ENCODE measurements around the gene SNUPN.
A peak's percentile ranks its signal among the peaks of the same experiment; 100 is the strongest.
"Not testable (repeated sequence)": the region's sequence is repeated elsewhere in the genome, so short reads cannot be mapped to it uniquely, and the experiment has no call there.

Gene SNUPN

DNA sequence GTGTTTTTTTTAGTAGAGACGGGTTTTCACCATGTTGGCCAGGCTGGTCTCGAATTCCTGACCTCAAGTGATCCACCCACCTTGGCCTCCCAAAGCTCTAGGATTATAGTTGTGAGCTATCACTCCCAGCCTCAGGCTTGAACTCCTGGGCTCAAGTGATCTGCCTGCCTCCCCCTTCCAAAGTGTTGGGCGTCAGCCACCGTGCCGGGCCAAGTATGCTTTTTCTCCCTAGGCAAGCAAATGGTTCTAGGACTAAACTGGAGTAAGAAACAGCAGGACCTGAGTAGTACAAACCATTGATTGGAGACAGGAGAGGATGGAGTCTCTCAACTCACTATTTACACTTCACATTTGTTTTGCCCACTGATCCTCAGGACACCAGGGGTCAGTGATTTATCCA, 41.8 kb downstream of the SNUPN start:
- no peak for DNase-seq (ENCODE audit: low read depth, low spot score)

DNA sequence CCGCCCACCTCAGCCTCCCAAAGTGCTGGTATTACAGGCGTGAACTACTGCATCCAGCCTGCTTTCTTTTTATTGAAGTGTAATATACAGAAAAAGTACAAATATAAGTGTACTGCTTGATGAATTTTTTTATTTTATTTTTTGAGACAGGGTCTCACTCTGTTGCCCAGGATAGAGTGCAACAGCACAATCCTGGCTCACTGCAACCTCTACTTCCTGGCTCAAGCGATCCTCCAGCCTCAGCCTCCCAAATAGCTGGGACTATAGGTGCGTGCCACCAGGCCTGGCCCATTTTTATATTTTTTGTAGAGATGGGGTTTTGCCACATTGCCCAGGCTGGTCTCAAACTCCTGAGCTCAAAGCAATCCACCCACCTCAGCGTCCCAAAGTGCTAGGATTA, 42.6 kb downstream of the SNUPN start:
- DNase-seq (ENCODE audit: low read depth, low spot score) = not testable (repeated sequence)

DNA sequence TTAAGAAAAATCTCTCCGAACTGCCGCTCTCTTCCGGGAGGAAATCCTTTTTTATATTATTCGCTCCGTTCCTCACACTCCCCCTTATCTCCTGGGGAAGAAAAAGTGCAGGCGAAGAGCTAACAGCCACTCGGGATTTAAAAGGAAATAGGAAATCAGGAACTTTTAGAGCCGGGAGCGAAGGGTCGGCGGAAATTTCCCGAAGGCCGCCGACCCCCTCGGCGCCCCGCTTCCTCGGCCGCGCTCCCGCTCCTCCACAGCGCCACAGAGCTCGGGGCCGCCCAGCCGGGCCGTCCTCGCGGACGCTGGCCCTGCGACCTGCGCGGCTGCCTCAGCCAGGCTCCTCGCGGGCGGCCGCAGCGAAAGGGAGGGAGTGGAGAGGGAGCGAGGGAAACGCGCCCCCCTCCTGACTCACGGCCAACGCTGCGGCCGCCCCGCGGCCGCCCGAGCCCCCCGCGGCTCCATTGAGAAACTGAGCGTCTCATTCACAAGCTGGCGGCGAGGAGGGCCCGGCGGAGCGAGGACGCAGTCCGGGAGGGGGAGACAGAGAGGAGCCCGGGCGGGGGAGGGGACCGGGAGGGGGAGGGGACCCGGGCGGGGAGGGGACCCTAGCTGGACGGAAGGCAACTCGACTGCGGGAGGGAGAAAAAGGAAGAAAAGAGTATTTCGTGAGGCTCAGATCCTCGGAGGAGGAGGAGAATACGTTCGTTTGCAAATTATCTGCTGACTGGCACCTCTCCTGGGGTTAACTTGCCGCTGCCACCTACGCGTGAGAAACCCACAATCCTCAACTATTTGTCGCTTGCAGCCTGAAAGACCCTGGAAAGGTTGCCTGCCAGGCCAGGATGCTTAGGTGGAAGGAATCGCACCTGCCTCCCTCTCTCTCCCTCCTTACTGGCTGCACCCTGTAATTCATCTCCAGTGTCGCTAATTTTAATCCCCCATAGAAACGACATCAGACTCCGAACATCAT, 46.3 kb downstream of the SNUPN start, which contains the start of gene PTPN9:
Gene PTPN9 (minus strand): TSS at position 368 of the 973 bp plus-strand sequence. CDS start 539 bp downstream, outside the sequence.
- peak; percentile 74 for DNase-seq (ENCODE audit: low read depth, low spot score)

DNA sequence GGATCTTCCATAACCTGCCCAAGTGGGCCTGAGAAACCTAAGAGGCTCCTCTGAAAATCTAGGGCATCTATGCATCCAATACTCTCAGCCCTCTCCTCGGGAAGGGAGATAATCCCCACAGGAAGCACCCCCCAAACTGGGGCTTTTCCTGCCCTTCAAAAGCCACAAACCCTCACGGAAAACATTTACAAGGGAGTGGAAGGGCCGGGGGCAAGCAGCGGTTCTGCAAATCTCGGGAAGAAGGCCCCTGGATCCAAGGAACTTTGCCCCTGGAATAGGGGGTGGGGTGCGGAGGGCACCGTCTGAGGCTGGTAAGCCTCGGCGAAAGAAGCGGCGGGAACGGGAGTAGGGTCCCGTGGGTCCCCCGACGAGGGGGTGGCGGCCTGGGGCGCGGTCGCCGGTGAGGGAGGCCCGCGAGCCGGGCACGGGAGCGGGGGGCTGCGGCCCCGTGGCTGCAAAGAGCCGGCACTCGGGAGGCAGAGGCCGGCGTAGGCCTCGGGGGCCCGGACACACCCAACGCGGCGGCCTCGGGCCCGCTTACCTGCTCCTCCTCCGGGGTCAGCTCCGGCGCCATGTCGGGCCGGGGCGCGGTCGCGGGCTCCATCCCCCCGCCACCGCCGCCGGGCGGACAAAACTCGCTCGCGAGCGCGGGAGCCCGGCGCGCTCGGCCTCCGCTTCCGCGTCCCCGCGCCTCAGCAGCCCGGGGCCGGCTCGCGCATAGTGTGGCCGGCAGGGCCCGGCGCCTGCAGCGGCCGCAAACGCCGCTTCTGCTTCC, 47.2 kb downstream of the SNUPN start:
- no peak for DNase-seq (ENCODE audit: low read depth, low spot score)

DNA sequence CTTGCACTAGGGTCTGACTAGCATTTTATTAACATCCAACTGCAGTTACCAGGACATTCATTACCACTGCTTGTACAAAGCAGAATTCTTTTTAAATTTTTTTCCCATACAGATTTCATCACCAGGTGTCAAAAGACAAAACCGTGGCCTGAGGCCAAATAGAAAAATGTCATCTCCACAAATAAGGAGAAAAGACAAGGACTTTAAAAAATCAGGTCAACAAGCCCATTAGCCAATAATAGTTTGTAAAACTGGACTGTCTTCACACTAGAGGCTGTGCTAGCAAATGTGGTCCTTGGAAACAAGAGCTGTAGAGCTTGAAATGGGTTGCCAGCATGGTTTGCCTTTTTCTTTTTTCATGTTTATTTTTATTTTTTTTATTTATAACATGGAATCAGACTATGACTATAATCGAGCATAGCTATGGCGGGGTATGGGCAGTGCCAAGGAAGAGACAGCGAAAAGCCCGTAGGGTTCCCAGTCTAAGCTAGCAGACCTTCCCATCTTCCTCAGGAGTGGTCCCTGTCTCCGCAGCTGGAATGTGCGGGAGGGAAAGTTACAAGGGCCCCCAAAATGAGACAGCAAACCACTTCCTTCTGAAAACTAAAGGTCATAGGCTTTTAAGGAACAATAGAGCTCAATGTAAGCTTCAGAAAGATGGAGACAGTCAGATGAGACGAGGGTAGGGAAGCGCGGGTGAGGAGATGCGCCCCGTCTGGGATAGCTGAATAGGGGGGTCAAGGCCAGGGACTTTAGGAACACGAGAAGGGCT, 47.9 kb downstream of the SNUPN start:
- no peak for DNase-seq (ENCODE audit: low read depth, low spot score)

DNA sequence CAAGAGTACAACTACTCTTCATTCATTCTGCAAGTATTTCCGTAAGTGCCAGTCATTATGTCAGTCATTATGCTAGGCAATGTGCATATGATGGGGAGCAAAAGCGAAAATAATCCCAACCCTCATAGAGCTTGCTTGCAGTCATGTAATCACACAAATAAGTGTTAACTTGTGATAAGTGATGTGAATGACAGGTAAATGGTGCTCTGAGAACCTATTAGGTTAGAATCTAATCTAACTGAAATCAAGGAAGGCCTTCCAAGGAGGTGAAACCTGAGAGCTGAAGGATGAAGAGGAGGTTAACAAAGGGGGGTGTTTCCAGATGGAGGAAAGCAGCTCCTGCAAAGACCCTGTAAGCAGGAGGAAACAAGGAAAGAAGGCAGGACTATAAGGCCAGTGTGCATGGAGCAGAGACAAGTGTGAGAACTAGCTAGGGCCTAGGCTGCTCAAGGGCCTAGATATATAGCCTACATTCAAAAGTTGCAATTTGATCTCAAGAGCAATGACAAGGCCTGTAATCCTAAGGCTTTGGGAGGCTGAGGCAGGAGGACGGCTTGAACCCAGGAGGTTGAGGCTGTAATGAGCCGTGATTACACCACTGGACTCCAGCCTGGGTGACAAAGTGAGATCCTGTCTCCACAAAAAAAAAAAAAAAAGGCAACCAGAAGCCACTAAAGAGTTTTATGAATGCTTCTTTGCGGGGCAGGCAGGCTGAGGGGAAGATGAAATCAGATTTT, 51.7 kb downstream of the SNUPN start:
- DNase-seq (ENCODE audit: low read depth, low spot score) = no peak

DNA sequence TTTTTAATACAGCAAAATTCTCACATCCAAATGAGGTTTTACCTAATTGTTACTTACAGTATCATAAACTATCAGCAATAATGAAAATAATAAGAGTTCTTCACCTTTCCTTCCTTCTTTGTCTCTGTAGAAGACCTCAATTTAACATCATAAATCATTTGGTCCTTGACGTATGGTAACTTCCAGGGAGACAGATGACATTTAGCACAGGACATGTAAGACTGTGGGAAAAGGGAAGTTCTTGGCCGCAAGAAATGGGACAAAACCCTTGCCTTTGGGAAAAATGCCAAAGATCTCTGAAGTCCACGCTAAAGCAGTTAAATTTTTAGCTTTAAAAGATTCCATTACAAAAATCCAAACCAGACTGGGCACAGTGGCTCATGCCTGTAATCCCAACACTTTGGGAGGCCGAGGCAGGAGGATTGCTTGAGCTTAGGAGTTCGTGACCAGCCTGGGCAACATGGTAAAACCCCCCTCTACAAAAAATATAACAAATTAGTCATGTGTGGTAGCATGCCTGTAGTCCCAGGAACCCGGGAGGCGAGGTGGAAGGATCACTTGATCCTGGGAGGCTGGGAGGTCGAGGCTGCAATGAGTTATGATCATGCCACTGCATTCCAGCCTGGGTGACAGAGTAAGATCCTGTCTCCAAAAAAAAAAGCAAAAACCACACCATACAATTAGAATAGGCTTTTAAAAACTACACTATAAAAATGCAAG, 55.2 kb downstream of the SNUPN start:
- DNase-seq (ENCODE audit: low read depth, low spot score) = no peak

DNA sequence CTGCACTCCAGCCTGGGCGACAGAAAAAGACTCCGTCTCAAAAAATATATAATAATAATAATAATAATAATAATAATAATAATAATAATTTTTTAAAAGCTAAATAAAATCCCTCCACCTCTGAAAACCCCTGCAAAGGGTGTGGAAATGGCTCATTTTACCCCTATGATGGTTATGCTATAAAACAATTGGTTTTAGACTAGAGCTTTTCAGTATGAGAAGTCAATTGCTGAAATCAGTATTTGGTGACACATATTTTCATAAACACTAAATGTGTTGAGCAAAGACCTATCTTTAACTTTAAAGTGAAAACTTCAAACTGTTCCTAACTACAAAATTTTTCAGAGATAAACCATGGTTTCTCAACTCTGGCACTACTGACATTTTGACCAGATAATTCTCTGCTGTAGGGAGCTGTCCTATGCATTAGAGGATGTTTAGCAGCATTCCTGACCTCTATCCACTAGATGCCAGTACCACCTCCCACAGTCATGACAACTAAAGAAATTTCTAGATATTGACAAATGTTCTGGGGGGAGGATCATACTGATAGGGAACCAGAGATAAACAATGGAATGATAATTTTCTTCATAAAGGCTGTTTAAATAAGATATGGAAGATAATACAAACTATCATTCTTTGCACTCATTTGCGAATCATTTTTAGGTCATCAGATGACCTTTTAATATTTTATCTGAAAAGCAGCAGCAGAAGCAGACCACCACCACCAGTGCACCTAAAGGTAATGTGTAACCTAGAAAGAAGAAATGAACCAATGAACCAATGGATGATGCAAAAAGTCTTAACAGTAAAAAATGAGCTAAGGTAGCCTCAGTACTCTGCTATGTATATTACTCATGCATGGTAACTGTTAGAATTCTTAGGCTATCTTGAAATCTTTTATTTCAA, 60.2 kb downstream of the SNUPN start:
- DNase-seq (ENCODE audit: low read depth, low spot score) = no peak

DNA sequence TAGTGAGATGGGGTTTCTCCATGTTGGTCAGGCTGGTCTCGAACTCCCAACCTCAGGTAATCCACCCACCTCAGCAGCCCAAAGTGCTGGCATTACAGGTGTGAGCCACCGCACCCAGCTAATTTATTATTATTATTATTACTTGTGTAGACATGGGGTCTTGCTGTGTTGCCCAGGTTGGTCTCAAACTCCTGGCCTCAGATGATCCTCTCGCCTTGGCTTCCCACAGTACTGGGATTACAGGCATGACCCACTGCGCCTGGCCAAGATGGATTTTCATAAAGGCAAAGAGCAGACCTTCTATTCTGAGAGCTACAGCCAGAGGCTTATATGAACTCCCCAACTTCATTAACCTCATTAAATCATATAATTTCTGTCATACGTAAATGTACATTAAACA, 63.6 kb downstream of the SNUPN start:
- no peak for DNase-seq (ENCODE audit: low read depth, low spot score)

DNA sequence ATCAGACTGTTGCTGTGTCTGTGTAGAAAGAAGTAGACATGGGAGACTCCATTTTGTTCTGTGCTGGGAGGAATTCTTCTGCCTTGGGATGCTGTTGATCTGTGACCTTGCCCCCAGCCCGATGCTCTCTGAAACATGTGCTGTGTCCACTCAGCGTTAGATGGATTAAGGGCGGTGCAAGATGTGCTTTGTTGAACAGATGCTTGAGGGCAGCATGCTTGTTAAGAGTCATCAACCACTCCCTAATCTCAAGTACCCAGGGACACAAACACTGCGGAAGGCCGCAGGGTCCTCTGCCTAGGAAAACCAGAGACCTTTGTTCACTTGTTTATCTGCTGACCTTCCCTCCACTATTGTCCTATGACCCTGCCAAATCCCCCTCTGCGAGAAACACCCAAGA, 66.2 kb downstream of the SNUPN start:
- DNase-seq (ENCODE audit: low read depth, low spot score) = not testable (repeated sequence)

DNA sequence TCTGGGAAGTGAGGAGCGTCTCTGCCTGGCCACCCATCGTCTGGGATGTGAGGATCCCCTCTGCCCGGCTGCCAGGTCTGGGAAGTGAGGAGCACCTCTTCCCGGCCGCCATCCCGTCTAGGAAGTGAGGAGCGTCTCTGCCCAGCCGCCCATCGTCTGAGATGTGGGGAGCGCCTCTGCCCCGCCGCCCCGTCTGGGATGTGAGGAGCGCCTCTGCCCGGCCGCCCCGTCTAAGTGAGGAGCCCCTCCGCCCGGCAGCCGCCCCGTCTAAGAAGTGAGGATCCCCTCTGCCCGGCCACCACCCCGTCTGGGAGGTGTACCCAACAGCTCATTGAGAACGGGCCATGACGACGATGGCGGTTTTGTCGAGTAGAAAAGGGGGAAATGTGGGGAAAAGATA, 66.6 kb downstream of the SNUPN start:
- DNase-seq (ENCODE audit: low read depth, low spot score) = not testable (repeated sequence)

DNA sequence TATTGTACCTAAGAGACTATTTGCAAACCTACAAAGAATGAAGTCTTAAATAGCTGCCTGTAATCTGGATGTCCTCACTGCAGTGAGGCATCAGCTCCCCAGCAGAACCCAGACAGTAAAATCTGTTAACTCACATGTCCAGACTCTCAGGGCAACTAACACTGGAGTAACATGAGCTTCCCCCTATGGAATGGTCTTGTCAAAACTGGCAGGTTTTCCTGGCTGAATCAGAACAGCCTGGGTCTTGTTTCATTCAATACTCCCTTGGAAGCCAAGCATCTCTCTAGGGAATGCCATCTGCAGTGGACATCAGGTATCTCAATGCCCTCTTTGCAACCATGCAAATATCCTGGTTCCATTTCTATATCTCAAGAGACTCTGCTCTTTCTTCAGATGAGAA, 70.8 kb downstream of the SNUPN start:
- DNase-seq (ENCODE audit: low read depth, low spot score) = no peak

DNA sequence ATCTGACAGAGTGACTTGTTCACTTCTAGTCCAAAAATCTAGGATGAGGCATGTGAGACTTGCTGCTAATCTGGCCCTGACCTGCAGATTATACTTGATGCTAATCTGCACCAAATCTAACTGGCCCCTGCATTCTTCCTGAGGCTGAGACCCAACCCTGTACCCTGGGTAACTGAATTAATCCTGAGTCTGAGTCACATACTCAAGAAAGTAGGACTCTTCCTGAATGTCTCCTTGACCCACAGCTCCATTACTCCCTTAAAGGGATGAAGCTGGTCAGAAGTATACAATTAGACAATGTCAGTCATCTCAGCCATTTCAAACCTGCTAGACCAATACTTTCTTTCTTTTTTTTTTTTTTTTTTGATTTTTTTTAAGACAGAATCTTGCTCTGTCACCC, 71.9 kb downstream of the SNUPN start:
- no peak for DNase-seq (ENCODE audit: low read depth, low spot score)

DNA sequence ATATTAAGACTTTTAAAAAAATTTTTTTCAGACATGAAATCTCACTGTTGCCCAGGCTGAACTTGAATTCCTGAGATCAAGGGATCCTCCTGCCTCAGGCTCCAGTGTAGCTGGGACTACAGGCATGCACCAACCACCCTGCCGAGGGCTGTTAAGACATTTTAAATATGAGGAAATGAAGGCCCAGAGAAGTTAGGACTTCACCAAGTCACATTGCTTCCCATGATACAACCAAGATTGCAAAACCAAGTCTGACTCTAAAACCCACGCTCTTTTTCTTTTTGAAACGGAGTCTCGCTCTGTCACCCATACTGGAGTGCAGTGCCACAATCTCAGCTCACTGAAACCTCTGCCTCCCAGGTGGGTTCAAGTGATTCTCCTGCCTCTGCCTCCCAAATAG, 74.4 kb downstream of the SNUPN start:
- no peak for DNase-seq (ENCODE audit: low read depth, low spot score)
